ENCODE results near the gene KLRD1. TPM values are rescaled to one million over a fixed set of nuclear protein-coding genes. Genes with fewer than 3 reads are reported as not detected.

The KLRD1 gene
- total RNA-seq, 1 donor from 2014 or later = 13.6 TPM

- intact Hi-C loops (cut with DNase I) = no loop called here
- DNase-seq = no peak
- ATAC-seq = no peak
- H3K36me3 ChIP-seq = no peaks in the 10 kb centered on the region
- H3K4me3 ChIP-seq = no peak overlapping the region
- peak overlapping the region; percentile 90 for H3K27ac ChIP-seq
- H3K27me3 ChIP-seq (ENCODE audit: low read depth) = no peaks in the 10 kb centered on the region
- peaks cover 26% of the 10 kb centered on the region for H3K4me1 ChIP-seq
- TF ChIP-seq CTCF (IDR thresholded peaks at IDR 0.05) = no peak
- H3K9me3 ChIP-seq = no peaks in the 10 kb centered on the region
Measured at GRCh38 chr12:10362828-10363657, 55.4 kb downstream of the KLRD1 start.

- intact Hi-C loops (cut with DNase I) = no loop called here
- peaks cover 26% of the 10 kb centered on the region for H3K4me1 ChIP-seq
- DNase-seq (no peak), ATAC-seq (no peak)
- peak overlapping the region; percentile 90 for H3K27ac ChIP-seq
- no peaks in the 10 kb centered on the region for H3K27me3 ChIP-seq (ENCODE audit: low read depth)
- H3K9me3 ChIP-seq = no peaks in the 10 kb centered on the region
- H3K4me3 ChIP-seq = peak overlapping the region; percentile 72
- no peak for TF ChIP-seq CTCF (IDR thresholded peaks at IDR 0.05)
- no peaks in the 10 kb centered on the region for H3K36me3 ChIP-seq
Measured at GRCh38 chr12:10363658-10363913, 55.9 kb downstream of the KLRD1 start.

- H3K4me3 ChIP-seq = peak overlapping the region; percentile 72
- H3K36me3 ChIP-seq = no peaks in the 10 kb centered on the region
- no peak for DNase-seq
- H3K9me3 ChIP-seq = no peaks in the 10 kb centered on the region
- H3K27me3 ChIP-seq (ENCODE audit: low read depth) = no peaks in the 10 kb centered on the region
- intact Hi-C loops (cut with DNase I) = no loop called here
- peak overlapping the region; percentile 90 for H3K27ac ChIP-seq
- H3K4me1 ChIP-seq = peaks cover 26% of the 10 kb centered on the region
- peak; percentile 70 to 77 for ATAC-seq
- no peak for TF ChIP-seq CTCF (IDR thresholded peaks at IDR 0.05)
Measured at GRCh38 chr12:10363914-10364814, 56.5 kb downstream of the KLRD1 start.

- DNase-seq (peak; percentile 52), ATAC-seq (peak; percentile 84 to 89)
- H3K4me1 ChIP-seq = peaks cover 26% of the 10 kb centered on the region
- TF ChIP-seq CTCF (IDR thresholded peaks at IDR 0.05) = no peak
- H3K27me3 ChIP-seq (ENCODE audit: low read depth) = no peaks in the 10 kb centered on the region
- no peaks in the 10 kb centered on the region for H3K9me3 ChIP-seq
- H3K4me3 ChIP-seq = peak overlapping the region; percentile 72
- peak overlapping the region; percentile 90 for H3K27ac ChIP-seq
- H3K36me3 ChIP-seq = no peaks in the 10 kb centered on the region
- intact Hi-C loops (cut with DNase I) = no loop called here
Measured at GRCh38 chr12:10364815-10365622, 57.3 kb downstream of the KLRD1 start.

GRCh38 chr12:10365696-10366405 lies 58.2 kb downstream of the KLRD1 start:
- peak overlapping the region; percentile 90 for H3K27ac ChIP-seq
- DNase-seq (no peak), ATAC-seq (peak in 1 of 2 donors; percentile 26)
- H3K9me3 ChIP-seq = no peaks in the 10 kb centered on the region
- peaks cover 26% of the 10 kb centered on the region for H3K4me1 ChIP-seq
- H3K4me3 ChIP-seq = peak overlapping the region; percentile 72
- no peaks in the 10 kb centered on the region for H3K36me3 ChIP-seq
- intact Hi-C loops (cut with DNase I) = no loop called here
- H3K27me3 ChIP-seq (ENCODE audit: low read depth) = no peaks in the 10 kb centered on the region
- TF ChIP-seq CTCF (IDR thresholded peaks at IDR 0.05) = peak; percentile 21

Measured in lower lobe of right lung (tissue), 2 donors.